Body of pancreas (tissue), 4 donors: ENCODE measurements around the gene ICAM5.

ENCODE experiments used
- POLR2A ChIP-seq, 3 donors: fragments of 450-650 bp; IDR thresholded peaks; one replicate each; pipeline ENCODE4 v1.6.1; 2016; ENCODE audit warnings: antibody characterized with exemption in 3 of 3, mild to moderate bottlenecking in 2 of 3
- TF ChIP-seq, protein P1 (sequence below), 7 experiments: fragments of 450-650 bp in 4 of 7; fragments of 200-600 bp in 3 of 7; sonication (generic) in 3 of 7; IDR thresholded peaks; one replicate each; pipeline ENCODE4 v1.5.1; 2016 to 2019; ENCODE audit warnings: antibody characterized with exemption in 7 of 7

DNA sequence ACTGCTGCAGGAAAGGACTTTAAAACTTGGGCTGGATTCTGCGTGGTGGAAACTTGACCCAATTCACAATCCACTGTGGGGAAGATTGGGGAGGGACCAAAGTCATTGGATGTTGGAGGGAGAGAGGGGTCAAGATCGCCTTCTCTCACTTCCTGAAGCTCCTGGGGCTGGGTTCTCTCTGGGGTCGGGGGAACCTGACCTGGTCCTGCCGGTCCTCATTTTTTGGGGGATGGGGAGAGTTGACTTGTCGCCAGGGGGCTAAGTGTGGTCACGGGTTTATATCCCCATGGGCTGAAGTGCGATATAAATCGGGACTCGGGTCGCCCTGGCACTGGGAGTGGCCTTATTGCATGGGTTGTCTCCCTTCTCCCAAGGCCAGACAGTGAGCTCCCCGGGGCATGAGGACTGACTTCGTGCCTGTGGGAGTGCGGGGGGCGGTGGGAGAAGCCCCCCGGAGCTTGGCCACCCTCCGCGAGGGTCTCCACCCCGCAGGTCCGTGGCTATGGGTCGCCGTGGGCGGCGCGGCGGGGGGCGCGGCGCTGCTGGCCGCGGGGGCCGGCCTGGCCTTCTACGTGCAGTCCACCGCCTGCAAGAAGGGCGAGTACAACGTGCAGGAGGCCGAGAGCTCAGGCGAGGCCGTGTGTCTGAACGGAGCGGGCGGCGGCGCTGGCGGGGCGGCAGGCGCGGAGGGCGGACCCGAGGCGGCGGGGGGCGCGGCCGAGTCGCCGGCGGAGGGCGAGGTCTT, 6.3 kb downstream of the ICAM5 start:
- no peak for TF ChIP-seq POLR2A (IDR thresholded peaks at IDR 0.05)
- TF ChIP-seq, protein P1, sequence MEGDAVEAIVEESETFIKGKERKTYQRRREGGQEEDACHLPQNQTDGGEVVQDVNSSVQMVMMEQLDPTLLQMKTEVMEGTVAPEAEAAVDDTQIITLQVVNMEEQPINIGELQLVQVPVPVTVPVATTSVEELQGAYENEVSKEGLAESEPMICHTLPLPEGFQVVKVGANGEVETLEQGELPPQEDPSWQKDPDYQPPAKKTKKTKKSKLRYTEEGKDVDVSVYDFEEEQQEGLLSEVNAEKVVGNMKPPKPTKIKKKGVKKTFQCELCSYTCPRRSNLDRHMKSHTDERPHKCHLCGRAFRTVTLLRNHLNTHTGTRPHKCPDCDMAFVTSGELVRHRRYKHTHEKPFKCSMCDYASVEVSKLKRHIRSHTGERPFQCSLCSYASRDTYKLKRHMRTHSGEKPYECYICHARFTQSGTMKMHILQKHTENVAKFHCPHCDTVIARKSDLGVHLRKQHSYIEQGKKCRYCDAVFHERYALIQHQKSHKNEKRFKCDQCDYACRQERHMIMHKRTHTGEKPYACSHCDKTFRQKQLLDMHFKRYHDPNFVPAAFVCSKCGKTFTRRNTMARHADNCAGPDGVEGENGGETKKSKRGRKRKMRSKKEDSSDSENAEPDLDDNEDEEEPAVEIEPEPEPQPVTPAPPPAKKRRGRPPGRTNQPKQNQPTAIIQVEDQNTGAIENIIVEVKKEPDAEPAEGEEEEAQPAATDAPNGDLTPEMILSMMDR (IDR thresholded peaks at IDR 0.05), result no peak
